ENCODE data around the gene IL31. TPM values are rescaled to one million over a fixed set of nuclear protein-coding genes. Genes with fewer than 3 reads are reported as not detected.
A peak's percentile ranks its signal among the peaks of the same experiment; 100 is the strongest.

The IL31 gene
- total and polyA plus RNA-seq, 8 donors = not detected

DNA sequence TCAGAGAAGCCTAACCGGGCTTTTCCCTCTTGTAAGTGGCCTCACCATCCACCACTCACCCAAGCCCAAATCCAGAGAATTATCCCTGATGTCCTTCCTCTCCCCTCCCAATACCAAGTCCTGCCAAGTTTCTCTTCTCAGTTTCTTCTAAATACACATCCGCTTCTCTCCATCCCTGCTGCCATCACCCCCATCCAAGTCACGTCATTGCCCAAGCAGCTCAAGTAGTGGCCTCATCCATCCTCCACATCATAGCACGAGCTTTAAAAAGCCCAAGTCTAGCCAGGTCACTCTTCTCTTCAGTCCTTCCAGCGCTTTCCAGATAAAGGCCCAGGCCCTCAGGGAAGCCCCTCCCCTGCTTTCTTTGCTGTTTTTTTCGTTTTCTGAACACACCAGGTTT is 25.4 kb downstream of the IL31 start:
- H3K27me3 ChIP-seq = no peaks in the 10 kb centered on the region
- no peak for DNase-seq
- no peak overlapping the region for H3K27ac ChIP-seq
- H3K36me3 ChIP-seq = no peaks in the 10 kb centered on the region
- intact Hi-C loops (cut with DNase I) = no loop called here
- 47 to 54% methylated on average over 6 of the region's 6 CpGs for WGBS, 2 donors
- no peak overlapping the region for H3K4me3 ChIP-seq
- H3K4me1 ChIP-seq = no peaks in the 10 kb centered on the region
- no peaks in the 10 kb centered on the region for H3K9me3 ChIP-seq
- FAIRE-seq = no peak
- ATAC-seq = peak in 1 of 4 donors; percentile 3
- TF ChIP-seq, protein P1, sequence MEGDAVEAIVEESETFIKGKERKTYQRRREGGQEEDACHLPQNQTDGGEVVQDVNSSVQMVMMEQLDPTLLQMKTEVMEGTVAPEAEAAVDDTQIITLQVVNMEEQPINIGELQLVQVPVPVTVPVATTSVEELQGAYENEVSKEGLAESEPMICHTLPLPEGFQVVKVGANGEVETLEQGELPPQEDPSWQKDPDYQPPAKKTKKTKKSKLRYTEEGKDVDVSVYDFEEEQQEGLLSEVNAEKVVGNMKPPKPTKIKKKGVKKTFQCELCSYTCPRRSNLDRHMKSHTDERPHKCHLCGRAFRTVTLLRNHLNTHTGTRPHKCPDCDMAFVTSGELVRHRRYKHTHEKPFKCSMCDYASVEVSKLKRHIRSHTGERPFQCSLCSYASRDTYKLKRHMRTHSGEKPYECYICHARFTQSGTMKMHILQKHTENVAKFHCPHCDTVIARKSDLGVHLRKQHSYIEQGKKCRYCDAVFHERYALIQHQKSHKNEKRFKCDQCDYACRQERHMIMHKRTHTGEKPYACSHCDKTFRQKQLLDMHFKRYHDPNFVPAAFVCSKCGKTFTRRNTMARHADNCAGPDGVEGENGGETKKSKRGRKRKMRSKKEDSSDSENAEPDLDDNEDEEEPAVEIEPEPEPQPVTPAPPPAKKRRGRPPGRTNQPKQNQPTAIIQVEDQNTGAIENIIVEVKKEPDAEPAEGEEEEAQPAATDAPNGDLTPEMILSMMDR (IDR thresholded peaks at IDR 0.05) = no peak

- H3K9me3 ChIP-seq = no peaks in the 10 kb centered on the region
- no peak overlapping the region for H3K27ac ChIP-seq
- no peak for DNase-seq
- TF ChIP-seq, protein P1 (IDR thresholded peaks at IDR 0.05) = no peak
- intact Hi-C loops (cut with DNase I) = no loop called here
- FAIRE-seq = no peak
- peaks cover 0 to 7% (median 5%) of the 10 kb centered on the region in 3 donors for H3K36me3 ChIP-seq
- H3K27me3 ChIP-seq = no peaks in the 10 kb centered on the region
- ATAC-seq = peak in 1 of 4 donors; percentile 11
- WGBS, 2 donors = 78 to 81% methylated on average over 20 to 21 of the region's 21 CpGs
- no peaks in the 10 kb centered on the region for H3K4me1 ChIP-seq
- H3K4me3 ChIP-seq = no peak overlapping the region
Observed at GRCh38 chr12:122147514-122148290, 26.3 kb downstream of the IL31 start.

GRCh38 chr12:122145505-122146330 is 28.3 kb downstream of the IL31 start:
- no peaks in the 10 kb centered on the region for H3K4me1 ChIP-seq
- TF ChIP-seq, protein P1 (IDR thresholded peaks at IDR 0.05) = no peak
- H3K27me3 ChIP-seq = no peaks in the 10 kb centered on the region
- H3K9me3 ChIP-seq = no peaks in the 10 kb centered on the region
- FAIRE-seq (no peak), DNase-seq (no peak), ATAC-seq (no peak)
- no peak overlapping the region for H3K27ac ChIP-seq
- WGBS, 2 donors = 87 to 89% methylated on average over 23 of the region's 23 CpGs
- intact Hi-C loops (cut with DNase I) = no loop called here
- peaks cover 6 to 27% (median 23%) of the 10 kb centered on the region in 3 donors for H3K36me3 ChIP-seq
- H3K4me3 ChIP-seq = no peak overlapping the region

- ATAC-seq (no peak), DNase-seq (no peak), FAIRE-seq (no peak)
- TF ChIP-seq, protein P1 (IDR thresholded peaks at IDR 0.05) = no peak
- intact Hi-C loops (cut with DNase I) = no loop called here
- peaks cover 6 to 30% (median 27%) of the 10 kb centered on the region in 3 donors for H3K36me3 ChIP-seq
- H3K27ac ChIP-seq = no peak overlapping the region
- H3K4me1 ChIP-seq = no peaks in the 10 kb centered on the region
- H3K4me3 ChIP-seq = no peak overlapping the region
- H3K9me3 ChIP-seq = no peaks in the 10 kb centered on the region
- no peaks in the 10 kb centered on the region for H3K27me3 ChIP-seq
- WGBS, 2 donors = 95% methylated on average over 12 of the region's 12 CpGs
Observed at GRCh38 chr12:122144885-122145284, 29.1 kb downstream of the IL31 start.

Data from pancreas (tissue), 10 donors.